ENCODE results near the gene RPL29. TPM values are rescaled to one million over a fixed set of nuclear protein-coding genes. Genes with fewer than 3 reads are reported as not detected.

The RPL29 gene
- total RNA-seq, 2 donors from 2014 or later: 657 to 687 TPM

GRCh38 chr3:52029535-52029934 is 33.8 kb upstream of the RPL29 start:
- intact Hi-C loops (cut with DNase I): no loop called here
- no peak for DNase-seq (ENCODE audit: low spot score)

DNA sequence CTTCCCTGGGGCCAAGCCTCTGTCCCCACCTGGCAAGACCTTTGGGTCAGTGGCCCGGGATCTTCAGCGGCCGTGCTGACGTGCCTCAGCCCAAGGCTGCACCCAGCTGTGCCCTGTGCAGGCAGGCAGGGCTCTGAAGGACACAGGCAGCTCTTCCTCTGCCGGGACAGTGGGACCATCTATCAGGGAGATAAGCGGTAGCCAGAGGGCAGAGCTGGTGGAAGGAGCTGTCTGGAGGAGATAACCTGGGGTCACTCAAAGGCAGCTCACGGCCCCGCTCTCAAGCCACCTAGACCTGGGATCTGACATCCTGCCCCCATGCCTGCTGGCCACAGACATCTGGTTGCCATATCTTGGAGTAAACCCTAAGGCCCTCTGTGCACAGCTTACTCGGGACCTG is 33.4 kb upstream of the RPL29 start:
- no peak for DNase-seq (ENCODE audit: low spot score)
- intact Hi-C loops (cut with DNase I): no loop called here

- no peak for DNase-seq (ENCODE audit: low spot score)
- intact Hi-C loops (cut with DNase I): no loop called here
Measured at GRCh38 chr3:52028572-52028971, 32.9 kb upstream of the RPL29 start.

GRCh38 chr3:52026041-52026440 is 30.3 kb upstream of the RPL29 start:
- no peak for DNase-seq (ENCODE audit: low spot score)
- intact Hi-C loops (cut with DNase I): no loop called here

- intact Hi-C loops (cut with DNase I): no loop called here
- no peak for DNase-seq (ENCODE audit: low spot score)
Measured at GRCh38 chr3:52025453-52025852, 29.8 kb upstream of the RPL29 start.

GRCh38 chr3:52024765-52025452 is 29.2 kb upstream of the RPL29 start:
- intact Hi-C loops (cut with DNase I): no loop called here
- no peak for DNase-seq (ENCODE audit: low spot score)

GRCh38 chr3:52023860-52024764 is 28.4 kb upstream of the RPL29 start:
- no peak for DNase-seq (ENCODE audit: low spot score)
- intact Hi-C loops (cut with DNase I): no loop called here

GRCh38 chr3:52023101-52023770 is 27.5 kb upstream of the RPL29 start:
- no peak for DNase-seq (ENCODE audit: low spot score)
- intact Hi-C loops (cut with DNase I): no loop called here

GRCh38 chr3:52022323-52023100 is 26.8 kb upstream of the RPL29 start:
- no peak for DNase-seq (ENCODE audit: low spot score)
- intact Hi-C loops (cut with DNase I): no loop called here

DNA sequence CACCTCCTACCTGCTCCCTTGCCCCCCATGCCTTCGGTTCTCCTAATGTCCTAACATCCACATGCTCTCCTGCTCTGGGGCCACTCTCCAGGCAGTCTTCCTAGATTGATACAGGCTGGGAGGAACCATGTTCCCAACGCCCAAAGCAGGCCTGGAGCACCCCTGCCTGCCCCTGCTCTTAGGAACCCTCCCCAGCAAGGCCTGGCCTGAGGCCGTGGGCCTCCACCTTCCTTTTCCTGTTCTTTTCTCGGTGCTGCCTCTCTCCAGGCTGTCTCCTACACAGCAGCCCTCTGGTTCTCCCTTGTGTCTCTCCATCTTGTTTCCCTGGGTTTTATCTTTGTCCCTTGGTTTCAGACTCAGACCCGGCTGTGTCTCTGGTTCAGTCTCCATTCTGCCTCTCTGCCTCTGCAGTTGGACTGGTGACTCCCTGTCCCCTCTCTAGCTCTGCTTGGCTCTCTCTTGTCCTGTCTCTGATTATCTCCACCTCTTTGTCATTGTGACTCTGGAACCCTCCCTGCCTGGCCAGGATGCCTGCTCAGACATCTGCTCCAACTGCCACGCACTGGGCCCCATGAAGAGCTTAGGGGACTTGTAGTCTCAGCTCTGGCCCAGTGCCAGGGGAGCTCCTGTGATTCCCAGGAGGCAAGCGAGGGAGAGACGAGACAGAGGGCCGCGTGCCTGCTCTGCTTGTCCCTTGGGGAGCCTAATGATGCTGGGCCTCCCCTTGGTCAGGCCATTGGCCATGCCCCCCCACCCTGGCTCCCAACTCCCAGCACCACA is 26.0 kb upstream of the RPL29 start:
- no peak for DNase-seq (ENCODE audit: low spot score)
- intact Hi-C loops (cut with DNase I): no loop called here

DNA sequence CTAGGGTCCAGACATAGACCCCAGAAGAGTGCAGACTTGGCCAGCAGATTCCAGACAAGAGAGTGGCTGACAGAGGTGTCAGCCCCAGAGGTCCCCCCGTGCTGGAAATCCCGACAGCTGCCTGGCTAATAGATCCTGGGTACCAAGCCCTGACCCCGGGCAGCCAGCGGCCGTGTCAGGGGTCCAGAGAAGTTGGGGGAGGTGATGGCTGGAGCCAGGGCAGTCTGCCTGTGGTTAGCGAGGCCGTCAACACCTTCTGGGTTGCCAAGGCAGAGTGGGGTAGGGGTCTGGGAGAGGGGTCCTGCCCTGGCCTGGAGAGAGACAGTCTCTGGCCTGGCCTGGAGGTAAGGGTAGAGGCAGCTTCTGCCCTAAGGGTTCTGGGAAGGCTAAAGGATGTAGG is 25.1 kb upstream of the RPL29 start:
- no peak for DNase-seq (ENCODE audit: low spot score)
- intact Hi-C loops (cut with DNase I): no loop called here

GRCh38 chr3:52019352-52020080 is 23.8 kb upstream of the RPL29 start:
- peak; percentile 90 for DNase-seq (ENCODE audit: low spot score)
- intact Hi-C loops (cut with DNase I): no loop called here

DNA sequence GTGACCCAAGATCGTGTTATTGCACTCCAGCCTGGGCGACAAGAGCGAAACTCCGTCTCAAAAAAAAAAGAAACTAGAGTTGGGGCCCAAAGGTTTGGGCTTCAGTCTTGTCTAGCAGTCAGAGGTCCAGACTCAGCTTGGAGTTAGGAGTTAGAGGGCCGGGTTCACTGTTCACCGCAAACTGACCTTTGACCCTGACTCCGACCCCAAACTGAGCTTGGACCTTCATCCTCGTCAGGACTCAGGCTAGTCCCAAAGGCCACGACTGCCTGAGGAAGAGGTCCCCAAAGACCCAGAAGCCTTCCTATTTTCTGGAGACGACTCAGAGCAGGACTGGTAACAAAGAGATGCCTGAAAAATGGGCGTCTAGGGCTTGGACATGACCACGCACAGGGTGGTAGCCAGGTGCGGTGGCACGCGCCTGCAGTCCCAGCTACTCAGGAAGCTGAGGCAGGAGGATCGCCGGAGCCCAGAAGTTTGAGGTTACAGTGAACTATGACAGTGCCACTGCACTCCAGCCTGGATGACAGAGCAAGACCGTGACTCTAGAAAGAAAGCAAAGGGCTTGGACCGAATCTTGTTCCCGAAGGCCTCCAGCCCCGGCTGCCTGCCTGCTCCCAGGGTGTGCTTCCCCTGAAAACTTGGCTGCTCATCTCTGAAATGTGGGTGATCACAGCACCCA is 22.8 kb upstream of the RPL29 start:
- no peak for DNase-seq (ENCODE audit: low spot score)
- intact Hi-C loops (cut with DNase I): no loop called here

DNA sequence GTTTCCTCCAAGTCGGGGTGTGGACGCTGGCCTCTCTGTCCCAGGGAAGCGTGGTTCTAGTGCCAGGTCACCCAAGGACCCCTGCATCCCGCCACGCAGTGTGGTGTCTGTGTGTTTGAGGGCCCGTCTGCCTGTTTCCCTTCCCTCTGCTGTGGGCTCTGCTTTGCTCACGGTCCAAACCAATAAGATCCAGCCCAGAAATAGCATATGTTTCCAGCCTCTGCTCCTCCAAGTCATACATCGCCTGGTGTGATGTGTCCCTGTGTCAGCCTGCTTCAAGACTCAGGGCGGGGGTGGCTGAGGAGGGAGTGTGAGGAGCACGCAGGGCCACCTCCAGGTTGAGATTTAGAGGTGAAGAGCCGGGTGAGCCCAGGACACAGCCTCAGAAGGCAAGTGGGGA is 21.9 kb upstream of the RPL29 start:
- no peak for DNase-seq (ENCODE audit: low spot score)
- intact Hi-C loops (cut with DNase I): no loop called here

DNA sequence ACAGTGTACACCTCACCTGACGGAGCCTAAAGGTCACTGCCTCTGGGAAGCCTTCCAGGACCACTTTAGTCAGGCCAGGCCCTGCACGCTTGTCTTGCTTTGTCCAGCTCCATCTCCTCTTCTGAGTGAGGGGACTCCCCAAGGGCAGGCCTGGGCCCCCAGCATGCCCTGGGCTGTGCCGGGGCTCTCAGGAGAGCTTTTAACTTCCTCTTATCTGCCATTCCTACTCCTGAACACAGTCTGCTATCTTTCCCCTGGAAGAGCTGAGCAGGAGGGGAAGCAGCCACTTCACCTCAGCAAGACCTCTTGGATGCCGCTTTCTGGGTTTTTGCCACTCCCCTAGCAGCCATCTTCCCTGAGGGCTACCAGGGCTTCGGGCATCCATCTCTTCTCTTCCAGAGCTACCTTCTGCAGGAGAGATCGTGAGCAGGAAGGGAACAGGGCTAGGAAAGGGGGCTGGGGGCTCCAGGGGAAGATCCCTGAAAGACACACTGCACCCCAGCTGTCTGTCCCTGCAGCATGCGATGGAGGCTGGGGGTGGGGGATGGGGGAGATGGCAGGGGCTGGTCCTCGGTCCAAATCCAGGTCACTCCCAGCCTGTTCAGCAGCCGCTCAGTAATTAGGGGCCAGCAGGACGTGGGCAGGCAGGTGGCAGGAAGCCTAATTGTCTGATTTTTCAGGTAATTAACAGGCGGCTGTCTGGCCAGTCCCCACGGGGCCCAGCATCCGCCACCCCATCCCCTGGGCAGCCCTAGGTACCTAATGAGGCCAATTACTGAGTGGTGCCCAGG is 19.9 kb upstream of the RPL29 start:
- intact Hi-C loops (cut with DNase I): no loop called here
- DNase-seq (ENCODE audit: low spot score): no peak

- intact Hi-C loops (cut with DNase I): no loop called here
- no peak for DNase-seq (ENCODE audit: low spot score)
Measured at GRCh38 chr3:52014613-52015012, 18.9 kb upstream of the RPL29 start.

All from posterior vena cava (tissue), 2 donors.